Suppressor macrophage treated with lipopolysaccharide for 1 hour (primary cell): ENCODE results near the gene POLG.

Source experiments
- DNase-seq, 3 donors: peaks; one replicate each; pipeline ENCODE4 v3.0.0-alpha.2; 2020 to 2022

POLG gene

GRCh38 chr15:89334510-89335297 is at the start of gene POLG:
POLG (minus strand) TSS chr15:89334824; CDS start chr15:89333754, 1,070 bp downstream.
- peak; percentile 99 to 100 (median 99) for DNase-seq

GRCh38 chr15:89384176-89384604 is 49.6 kb upstream of the POLG start:
- no peak for DNase-seq

DNA sequence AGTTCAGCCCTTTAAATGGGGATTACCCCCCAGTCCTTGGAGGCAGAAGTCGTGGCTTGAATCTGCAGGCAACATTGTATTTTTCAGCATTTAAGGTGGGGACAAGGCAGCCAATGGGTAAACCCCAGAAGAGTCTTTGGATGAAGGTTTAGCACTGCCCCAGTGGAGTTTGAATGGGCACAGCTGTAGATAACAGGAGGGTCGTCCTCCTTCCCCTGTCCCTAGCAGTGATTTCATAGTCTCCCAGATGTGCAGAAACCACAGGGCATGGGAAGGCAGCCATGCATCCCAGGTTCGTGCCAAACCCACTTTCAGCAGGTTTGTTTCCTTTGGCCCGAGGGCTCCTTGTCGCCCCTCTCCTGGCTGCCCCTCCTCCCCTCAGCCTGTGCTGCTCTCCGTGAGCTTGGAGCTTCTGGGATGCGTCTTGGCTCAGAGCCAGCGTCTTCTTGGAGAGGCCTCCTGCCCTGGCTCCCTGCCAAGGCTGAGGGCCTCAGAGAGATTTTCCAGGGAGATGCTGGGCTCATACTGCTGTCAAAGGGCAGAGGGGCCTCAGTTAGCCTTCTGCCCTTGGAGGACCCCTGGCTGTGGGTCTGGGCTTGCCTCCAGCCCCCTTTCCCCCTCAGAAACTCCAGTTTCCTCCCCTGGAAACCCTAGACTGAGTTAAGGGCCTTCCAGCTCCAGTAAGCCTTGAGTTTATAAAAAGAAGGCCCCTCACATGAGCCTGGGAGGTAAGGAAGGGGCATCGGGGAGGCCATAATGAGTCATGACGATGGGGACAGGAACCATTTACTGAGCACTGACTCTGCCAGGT is 48.9 kb upstream of the POLG start:
- DNase-seq: no peak

GRCh38 chr15:89381888-89382686 is 47.5 kb upstream of the POLG start:
- DNase-seq: no peak

DNA sequence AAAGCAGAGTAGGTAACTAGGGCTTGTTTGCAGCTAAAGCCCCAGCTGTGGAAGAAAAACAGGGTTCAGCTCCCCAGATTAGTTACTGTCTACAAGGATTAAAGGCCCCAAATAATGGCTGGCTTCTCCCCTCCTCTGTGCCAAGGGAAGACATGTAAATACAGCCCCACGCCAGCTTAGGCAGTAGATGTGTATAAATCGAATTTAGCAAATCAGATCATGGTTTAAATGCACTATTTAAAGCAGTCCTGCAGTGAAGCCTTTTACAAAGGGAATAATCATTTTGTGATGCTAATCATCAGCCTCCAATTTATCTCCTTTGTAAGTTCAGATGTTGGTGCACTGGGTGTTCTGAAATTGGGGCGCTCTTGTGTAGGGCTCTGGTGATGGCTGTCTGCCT is 46.7 kb upstream of the POLG start:
- no peak for DNase-seq

- no peak for DNase-seq
Measured at GRCh38 chr15:89379818-89380217, 45.2 kb upstream of the POLG start.

DNA sequence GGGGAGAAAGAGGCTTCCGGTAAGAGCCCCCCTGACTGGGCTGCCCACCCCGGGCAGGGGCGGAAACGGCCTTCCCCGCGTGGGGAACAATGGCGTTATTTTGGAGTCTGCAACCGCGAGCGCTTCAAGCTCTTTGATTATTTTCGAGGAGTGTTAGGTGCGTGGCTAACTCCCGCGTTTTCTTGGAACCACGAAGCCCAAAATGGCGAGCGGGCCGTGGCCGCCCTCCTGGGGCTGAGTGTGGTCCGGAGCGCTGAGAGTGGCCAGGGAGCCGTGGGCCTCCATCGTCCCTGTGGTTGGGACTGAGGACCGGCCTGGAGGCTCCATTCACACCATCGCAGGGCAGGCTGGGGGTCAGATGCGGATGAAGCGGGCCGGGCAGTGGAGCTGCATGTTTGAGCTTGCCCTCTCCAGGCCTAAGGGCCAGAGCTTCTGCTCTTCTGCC is 44.6 kb upstream of the POLG start:
- no peak for DNase-seq

DNA sequence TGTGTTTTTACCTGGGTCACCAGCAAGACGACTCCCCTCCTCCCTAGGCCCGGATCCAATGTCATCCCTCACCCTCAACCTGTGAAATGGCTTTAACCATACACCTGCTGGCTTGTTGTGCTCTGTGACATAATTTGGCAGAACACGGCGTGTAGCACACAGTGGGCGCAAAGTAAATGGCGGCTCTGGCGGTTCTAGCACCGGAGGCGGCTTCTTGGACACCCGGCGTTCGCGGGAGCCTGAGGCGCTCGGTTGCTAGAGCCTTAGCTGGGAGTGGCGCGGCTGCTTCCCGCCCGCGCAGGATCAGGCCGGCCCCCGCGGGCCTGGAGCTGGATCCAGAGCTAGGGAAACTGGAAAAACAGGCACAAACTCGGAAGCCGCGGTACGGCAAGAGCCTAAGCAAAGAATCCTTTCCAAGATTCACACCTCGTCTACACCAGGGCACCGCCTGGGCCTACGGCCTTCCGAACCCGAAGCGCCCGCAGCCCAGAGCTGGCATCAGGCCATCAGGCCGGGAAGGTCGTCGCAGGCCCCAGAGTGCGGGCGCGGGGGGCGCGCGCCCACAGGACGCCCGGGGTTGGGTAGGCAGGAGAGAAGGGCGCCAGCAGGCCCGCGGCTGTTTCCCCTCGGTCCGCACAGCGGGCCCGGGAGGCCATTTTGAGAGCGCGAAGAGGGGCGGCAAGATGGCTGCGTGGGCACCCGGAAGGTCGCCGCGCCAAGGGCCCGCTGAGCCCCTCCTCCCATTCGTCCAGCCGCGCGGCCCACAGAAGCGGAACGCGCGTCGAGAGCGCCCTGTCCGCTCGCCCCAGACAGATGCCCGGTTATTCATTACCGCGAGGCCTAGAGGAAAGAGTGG is 43.9 kb upstream of the POLG start:
- DNase-seq: peak in 2 of 3 donors; percentile 44 to 56

DNA sequence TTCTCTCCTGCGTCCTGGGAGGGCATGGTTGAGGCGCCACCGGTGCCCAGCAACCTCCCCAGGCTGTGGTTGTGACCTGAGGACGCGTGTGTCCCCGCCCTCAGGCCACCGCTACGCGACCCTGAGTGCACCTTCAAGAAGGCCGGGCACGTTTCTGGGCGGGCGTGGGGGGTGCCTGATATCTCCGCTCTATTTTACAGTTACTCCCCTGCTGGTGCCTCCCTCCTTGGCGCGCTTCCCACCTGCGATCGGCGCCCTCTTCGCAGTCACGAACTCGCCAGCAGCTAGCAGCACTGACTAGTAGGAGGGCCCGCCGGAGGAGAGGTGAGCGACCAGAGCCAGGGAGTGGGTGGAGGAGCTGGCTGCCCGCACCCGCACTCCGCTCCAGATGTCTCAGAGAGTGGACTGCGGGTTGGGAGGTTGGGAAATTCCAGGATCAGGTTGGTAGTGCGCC is 43.2 kb upstream of the POLG start:
- DNase-seq: no peak

DNA sequence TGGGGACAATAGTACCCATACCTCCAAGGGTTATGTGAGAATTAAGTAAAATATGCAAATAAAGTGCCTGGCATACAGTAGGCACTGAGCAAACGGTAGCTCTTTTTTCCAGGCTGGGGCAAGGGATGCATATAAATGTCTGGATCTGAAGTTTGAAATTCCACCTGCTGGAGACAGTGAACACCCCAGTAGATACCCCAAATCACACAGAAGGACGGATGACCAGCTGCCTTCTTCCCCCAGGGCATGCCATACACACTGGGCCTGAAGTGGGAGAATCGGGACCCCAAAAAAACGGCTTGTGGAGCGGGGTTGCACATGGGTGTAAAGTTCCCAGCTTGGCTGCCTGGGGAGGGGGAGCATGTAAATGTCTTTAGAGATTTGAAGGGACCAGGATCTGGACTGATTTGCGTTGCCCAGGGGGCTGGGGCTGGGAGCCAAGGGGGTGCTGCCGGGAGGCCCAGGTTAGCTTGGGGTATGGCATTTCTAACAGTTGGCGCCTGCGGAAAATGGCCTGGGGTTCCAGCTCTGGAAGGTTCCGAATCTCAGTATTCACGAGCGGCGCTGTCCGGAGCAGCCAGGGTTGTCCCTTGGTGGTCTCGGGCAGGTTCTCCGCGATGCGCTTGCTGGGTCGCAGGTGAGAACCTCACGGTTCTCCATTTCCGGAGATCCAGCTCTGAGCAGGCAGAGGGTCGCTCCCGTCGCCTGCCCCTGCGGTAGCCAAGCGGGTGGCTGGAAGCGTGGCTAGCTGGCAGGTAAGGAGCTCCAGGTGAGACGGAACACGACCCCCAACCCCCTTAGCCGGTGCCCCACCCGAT is 42.6 kb upstream of the POLG start:
- DNase-seq: no peak

GRCh38 chr15:89376388-89376787 is 41.8 kb upstream of the POLG start:
- no peak for DNase-seq

GRCh38 chr15:89375093-89376005 is 40.7 kb upstream of the POLG start:
- no peak for DNase-seq

DNA sequence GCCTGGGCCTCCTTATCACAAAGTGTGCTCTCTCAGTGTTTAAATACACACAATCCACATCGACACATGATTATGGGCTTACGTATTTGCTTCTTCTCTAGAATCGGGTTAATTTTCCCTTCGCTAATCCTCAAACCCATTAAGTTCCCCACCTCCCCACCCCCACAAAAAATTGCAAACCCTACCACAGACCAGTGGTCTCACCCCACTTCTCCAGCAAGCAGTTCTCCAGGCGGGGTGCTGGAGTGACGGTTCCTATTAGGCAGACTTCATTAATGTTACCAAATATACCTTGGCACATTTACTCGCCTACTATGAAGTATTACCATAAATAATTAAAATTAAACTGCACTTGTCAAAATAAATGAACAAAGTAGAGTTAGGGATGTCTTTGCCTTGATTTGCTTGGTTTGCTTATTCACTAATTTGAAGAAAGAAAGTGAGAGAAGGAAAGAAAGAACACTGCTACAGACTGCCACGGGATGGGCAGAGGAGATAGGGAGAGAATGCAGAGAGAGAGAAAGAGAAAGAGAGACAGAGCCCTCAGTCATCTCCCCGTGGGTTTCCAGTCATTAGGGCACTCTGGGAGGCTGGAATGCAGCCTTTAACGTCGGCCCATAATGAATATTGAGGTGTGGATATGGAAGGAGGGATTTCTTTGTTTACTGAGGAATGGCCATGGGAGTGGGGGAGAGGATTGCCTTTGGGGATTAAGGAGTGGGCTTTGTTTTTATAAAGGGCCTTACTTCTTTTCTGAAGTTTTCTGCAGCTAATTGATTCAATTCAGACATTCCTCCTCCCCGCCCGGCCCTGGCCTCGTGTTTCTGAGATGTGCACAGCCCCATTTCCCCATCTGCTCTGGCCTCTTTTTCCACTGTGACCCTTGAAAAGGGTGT is 39.7 kb upstream of the POLG start:
- DNase-seq: no peak

DNA sequence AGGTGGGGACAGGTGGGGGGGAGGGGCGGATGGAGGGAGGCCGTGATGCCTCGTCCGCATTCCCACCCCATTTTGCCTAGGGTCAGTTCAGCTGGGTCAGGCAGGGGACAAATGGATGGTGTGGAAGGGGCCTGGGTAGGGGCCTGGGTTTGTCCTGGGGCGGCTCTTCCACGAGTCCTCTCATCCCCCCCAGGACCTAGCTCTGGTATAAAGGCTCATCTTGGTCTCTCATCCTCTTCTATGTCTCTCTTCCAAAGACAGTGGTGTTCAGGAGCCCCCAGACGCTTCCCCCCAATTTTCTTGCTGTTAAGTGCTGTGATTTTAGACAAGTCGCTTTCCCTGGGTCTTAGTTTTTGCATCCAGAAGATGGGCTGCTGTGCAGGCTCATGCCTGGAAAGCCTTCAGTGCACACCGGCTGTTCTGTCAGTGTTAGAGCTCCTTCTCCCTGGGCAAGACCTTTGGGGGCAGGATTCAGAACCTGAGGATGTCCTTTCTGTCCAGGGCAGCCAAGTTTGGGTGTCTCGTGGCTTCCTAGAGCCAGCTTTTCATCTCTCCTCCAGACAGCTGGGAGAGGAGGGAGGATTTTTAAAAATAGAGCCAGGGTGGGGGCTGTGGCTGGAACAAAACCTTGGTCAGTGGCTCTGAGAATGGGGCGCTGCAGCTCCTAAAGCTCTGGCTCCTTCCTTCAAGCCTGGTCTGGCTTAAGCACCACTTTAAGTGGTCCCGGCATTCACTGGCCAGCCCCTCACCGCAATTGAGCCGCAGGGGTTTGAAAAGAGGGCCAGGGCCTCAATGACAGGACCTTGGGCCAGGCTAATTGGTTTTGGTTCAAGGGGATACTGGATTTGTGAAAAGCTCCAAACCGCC is 37.7 kb upstream of the POLG start:
- DNase-seq: no peak

DNA sequence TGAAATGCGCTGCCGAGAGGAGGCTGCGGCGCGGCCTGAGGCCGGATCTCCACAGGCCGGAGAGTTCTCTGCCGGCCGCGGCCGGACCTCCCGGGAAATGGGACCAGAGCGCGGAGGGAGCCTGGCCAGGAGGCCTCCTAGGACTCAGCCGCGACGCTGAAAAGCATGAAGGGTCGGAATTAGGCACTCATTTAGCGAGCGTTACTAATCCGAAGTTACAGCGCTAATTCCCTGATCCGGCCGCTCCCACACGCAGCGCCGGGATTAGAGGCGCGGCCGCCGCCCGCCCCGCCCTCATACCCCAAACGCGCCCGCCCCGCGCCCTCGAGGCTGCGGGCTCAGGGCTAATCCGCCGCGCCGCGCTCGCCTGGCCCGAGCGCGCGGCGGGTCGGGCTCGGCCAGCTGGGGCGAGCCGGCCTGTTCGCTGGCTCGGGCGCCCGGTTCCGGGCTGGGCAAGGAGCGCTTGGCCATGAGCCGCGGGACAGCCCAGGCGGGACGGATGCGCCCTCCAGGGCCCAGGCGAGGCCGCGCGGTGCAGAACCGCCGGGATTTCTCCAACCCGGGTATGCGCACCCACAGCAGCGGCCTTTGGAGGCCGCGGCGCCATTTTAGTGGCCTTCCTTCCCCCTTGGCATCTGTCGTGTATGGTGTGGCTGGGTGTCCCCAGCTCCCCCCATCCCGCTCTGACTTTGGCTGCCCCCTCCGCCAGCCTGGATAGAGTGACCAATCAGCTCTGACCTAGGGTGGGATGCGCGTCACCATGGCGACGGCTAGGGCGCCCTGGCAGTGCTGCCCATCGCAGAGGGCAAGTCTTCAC is 36.8 kb upstream of the POLG start:
- DNase-seq: peak in 1 of 3 donors; percentile 52

- no peak for DNase-seq
Measured at GRCh38 chr15:89370978-89371227, 36.3 kb upstream of the POLG start.
